GM19238 (cell line): Measurements from ENCODE around the gene BEND7.
"Not testable (repeated sequence)": the region's sequence is repeated elsewhere in the genome, so short reads cannot be mapped to it uniquely, and the experiment has no call there.

Experiments used
- DNase-seq: peaks from one replicate; pipeline ENCODE4 v3.0.0; 2011; ENCODE audit warnings: low spot score; ENCODE audit not compliant: insufficient read length

The BEND7 gene

GRCh38 chr10:13483073-13483472, 45.7 kb downstream of the BEND7 start:
- DNase-seq: no peak

GRCh38 chr10:13481690-13482089, 47.1 kb downstream of the BEND7 start:
- no peak for DNase-seq

- no peak for DNase-seq
Measured at GRCh38 chr10:13475124-13475523, 53.7 kb downstream of the BEND7 start.

- DNase-seq: no peak
Measured at GRCh38 chr10:13473986-13474385, 54.8 kb downstream of the BEND7 start.

GRCh38 chr10:13472359-13472758, 56.5 kb downstream of the BEND7 start:
- no peak for DNase-seq

- no peak for DNase-seq
Measured at GRCh38 chr10:13470270-13470669, 58.5 kb downstream of the BEND7 start.

- no peak for DNase-seq
Measured at GRCh38 chr10:13462551-13462950, 66.3 kb downstream of the BEND7 start.

- no peak for DNase-seq
Measured at GRCh38 chr10:13458687-13459012, 70.2 kb downstream of the BEND7 start.

- DNase-seq: no peak
Measured at GRCh38 chr10:13457958-13458686, 70.7 kb downstream of the BEND7 start.

GRCh38 chr10:13453896-13454295, 74.9 kb downstream of the BEND7 start:
- DNase-seq: no peak

- DNase-seq: no peak
Measured at GRCh38 chr10:13450069-13450468, 78.7 kb downstream of the BEND7 start.

- no peak for DNase-seq
Measured at GRCh38 chr10:13449296-13449695, 79.5 kb downstream of the BEND7 start.

GRCh38 chr10:13448216-13448615, 80.6 kb downstream of the BEND7 start:
- no peak for DNase-seq

- no peak for DNase-seq
Measured at GRCh38 chr10:13445656-13446400, 83.0 kb downstream of the BEND7 start.

GRCh38 chr10:13441476-13441875, 87.3 kb downstream of the BEND7 start:
- no peak for DNase-seq

GRCh38 chr10:13440185-13441061, 88.4 kb downstream of the BEND7 start:
- DNase-seq: peak; percentile 62

GRCh38 chr10:13439313-13440184, 89.3 kb downstream of the BEND7 start:
- DNase-seq: no peak

- DNase-seq: no peak
Measured at GRCh38 chr10:13437026-13437555, 91.7 kb downstream of the BEND7 start.

GRCh38 chr10:13427943-13428342, 100.9 kb downstream of the BEND7 start:
- DNase-seq: not testable (repeated sequence)

- DNase-seq: no peak
Measured at GRCh38 chr10:13425397-13425796, 103.4 kb downstream of the BEND7 start.

- no peak for DNase-seq
Measured at GRCh38 chr10:13422800-13423199, 106.0 kb downstream of the BEND7 start.
